Gastrocnemius medialis (tissue), 4 donors: Measurements from ENCODE around the gene ESPN.

ENCODE experiments used
- POLR2A ChIP-seq, 2 donors: fragments of 450-650 bp; IDR thresholded peaks; one replicate each; pipeline ENCODE4 v1.6.1; 2017; ENCODE audit warnings: antibody characterized with exemption in 2 of 2, mild to moderate bottlenecking in 2 of 2, moderate library complexity in 2 of 2
- TF ChIP-seq, protein P1 (sequence below), 5 experiments: fragments of 450-650 bp in 3 of 5; fragments of 200-600 bp in 2 of 5; sonication (generic) in 2 of 5; IDR thresholded peaks in 4 of 5; conservative IDR thresholded peaks in 1 of 5; 1 replicate in 4 of 5; 2 replicates in 1 of 5; pipeline ENCODE4 v1.5.1; 2016 to 2019; ENCODE audit warnings: antibody characterized with exemption in 5 of 5, mild to moderate bottlenecking in 3 of 5, moderate library complexity in 3 of 5

DNA sequence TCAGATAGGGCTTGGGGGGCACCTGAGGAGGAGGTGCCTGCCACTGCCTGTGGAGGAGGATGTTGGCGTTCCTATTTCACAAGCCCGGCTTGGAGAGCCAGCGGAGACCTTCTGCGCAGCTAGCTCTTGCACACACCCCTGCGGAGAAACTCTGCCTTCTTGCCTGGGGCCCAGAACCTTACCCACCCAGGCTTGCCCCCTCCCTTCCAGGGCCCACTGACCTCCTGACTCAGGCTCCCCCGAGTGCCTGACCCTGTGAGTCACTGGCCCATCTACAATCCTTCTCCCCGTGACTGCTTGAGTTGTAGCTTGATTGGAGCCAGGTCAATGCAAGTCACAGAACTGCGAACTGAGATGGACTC lies 8.3 kb upstream of the ESPN start:
- TF ChIP-seq, protein P1, sequence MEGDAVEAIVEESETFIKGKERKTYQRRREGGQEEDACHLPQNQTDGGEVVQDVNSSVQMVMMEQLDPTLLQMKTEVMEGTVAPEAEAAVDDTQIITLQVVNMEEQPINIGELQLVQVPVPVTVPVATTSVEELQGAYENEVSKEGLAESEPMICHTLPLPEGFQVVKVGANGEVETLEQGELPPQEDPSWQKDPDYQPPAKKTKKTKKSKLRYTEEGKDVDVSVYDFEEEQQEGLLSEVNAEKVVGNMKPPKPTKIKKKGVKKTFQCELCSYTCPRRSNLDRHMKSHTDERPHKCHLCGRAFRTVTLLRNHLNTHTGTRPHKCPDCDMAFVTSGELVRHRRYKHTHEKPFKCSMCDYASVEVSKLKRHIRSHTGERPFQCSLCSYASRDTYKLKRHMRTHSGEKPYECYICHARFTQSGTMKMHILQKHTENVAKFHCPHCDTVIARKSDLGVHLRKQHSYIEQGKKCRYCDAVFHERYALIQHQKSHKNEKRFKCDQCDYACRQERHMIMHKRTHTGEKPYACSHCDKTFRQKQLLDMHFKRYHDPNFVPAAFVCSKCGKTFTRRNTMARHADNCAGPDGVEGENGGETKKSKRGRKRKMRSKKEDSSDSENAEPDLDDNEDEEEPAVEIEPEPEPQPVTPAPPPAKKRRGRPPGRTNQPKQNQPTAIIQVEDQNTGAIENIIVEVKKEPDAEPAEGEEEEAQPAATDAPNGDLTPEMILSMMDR (IDR thresholded peaks at IDR 0.05 in 4 of 5, conservative IDR thresholded peaks at IDR 0.05 in 1 of 5): no peak
- no peak for TF ChIP-seq POLR2A (IDR thresholded peaks at IDR 0.05)
